Stimulated activated CD8-positive, alpha-beta memory T cell treated with anti-CD3 and anti-CD28 coated beads, Interleukin-15, amount 100 ng/mL, for 48 hours (primary cell): ENCODE results near the gene HEMK1.

Source experiments
- DNase-seq, 2 donors: peaks; one replicate each; pipeline ENCODE4 v3.0.0-alpha.2; 2020; ENCODE audit warnings: low read depth in 2 of 2

HEMK1 gene

GRCh38 chr3:50545781-50546180, 23.5 kb upstream of the HEMK1 start:
- no peak for DNase-seq

- DNase-seq = no peak
Observed at GRCh38 chr3:50549226-50549625, 20.1 kb upstream of the HEMK1 start.

GRCh38 chr3:50550079-50550736, 19.1 kb upstream of the HEMK1 start:
- peak in 1 of 2 donors; percentile 32 for DNase-seq

- DNase-seq = no peak
Observed at GRCh38 chr3:50551054-50551659, 18.2 kb upstream of the HEMK1 start.

- DNase-seq = no peak
Observed at GRCh38 chr3:50551681-50552435, 17.5 kb upstream of the HEMK1 start.

- no peak for DNase-seq
Observed at GRCh38 chr3:50552598-50552997, 16.7 kb upstream of the HEMK1 start.

GRCh38 chr3:50554553-50554952, 14.8 kb upstream of the HEMK1 start:
- DNase-seq = no peak

- no peak for DNase-seq
Observed at GRCh38 chr3:50557106-50557505, 12.2 kb upstream of the HEMK1 start.

GRCh38 chr3:50557915-50558314, 11.4 kb upstream of the HEMK1 start:
- DNase-seq = no peak

GRCh38 chr3:50559702-50560101, 9.6 kb upstream of the HEMK1 start:
- no peak for DNase-seq

- DNase-seq = no peak
Observed at GRCh38 chr3:50562861-50563260, 6.5 kb upstream of the HEMK1 start.

- DNase-seq = no peak
Observed at GRCh38 chr3:50563867-50564266, 5.5 kb upstream of the HEMK1 start.

GRCh38 chr3:50564321-50564720, 5.0 kb upstream of the HEMK1 start:
- DNase-seq = no peak

- no peak for DNase-seq
Observed at GRCh38 chr3:50567011-50567385, 2.3 kb upstream of the HEMK1 start.

- peak; percentile 96 for DNase-seq
Observed at GRCh38 chr3:50567386-50568167, 1.7 kb upstream of the HEMK1 start, which contains the start of gene C3orf18. Gene C3orf18 (minus strand): TSS chr3:50567747. CDS start chr3:50565699, 2,048 bp downstream.

GRCh38 chr3:50570508-50571279, 1.4 kb downstream of the HEMK1 start:
- no peak for DNase-seq

- no peak for DNase-seq
Observed at GRCh38 chr3:50571486-50571885, 2.2 kb downstream of the HEMK1 start.

- peak; percentile 69 to 73 for DNase-seq
Observed at GRCh38 chr3:50572158-50572557, 2.8 kb downstream of the HEMK1 start.

GRCh38 chr3:50572801-50573371, 3.6 kb downstream of the HEMK1 start:
- peak; percentile 67 to 69 for DNase-seq

GRCh38 chr3:50573566-50574443, 4.5 kb downstream of the HEMK1 start:
- peak; percentile 81 to 85 for DNase-seq
